Endothelial cell of umbilical vein (primary cell): Measurements from ENCODE around the gene PHLPP1. TPM values are rescaled to one million over a fixed set of nuclear protein-coding genes. Genes with fewer than 3 reads are reported as not detected.
A peak's percentile ranks its signal among the peaks of the same experiment; 100 is the strongest.

Experiments used
- BruUV-seq: library from RNA; stranded (reverse); fragments of 400-500 nt; replicated peaks from 2 replicates; lab custom pipeline; 2021; lab: Mats Ljungman, UMichigan
- CTCF ChIA-PET: fragments of 300-600, 350-600 bp; sonication (Branson Sonifier 250); formaldehyde crosslinking; loops from one replicate; lab custom pipeline; 2021; ENCODE audit warnings: antibody characterized with exemption, inconsistent platforms; lab: Charles Lee
- POLR2A ChIA-PET: fragments of 300-600, 350-600 bp; sonication (Branson Sonifier 250); formaldehyde crosslinking; loops from one replicate; lab custom pipeline; 2021; ENCODE audit warnings: antibody characterized with exemption, inconsistent platforms; lab: Charles Lee
- DNase-seq: peaks from one replicate; pipeline ENCODE4 v3.0.0-alpha.2; 2011; ENCODE audit warnings: low read depth, low spot score
- FAIRE-seq: peaks from 2 replicates; lab custom pipeline; 2011; peaks lifted over from hg19 to GRCh38; lab: Jason Lieb, UNC
- H2AFZ ChIP-seq: 2 replicates; pipeline ENCODE4 v1.6.0; 2012; ENCODE audit warnings: low read depth, low read length, control low read depth, inconsistent platforms
- H3K27ac ChIP-seq: 2 replicates; pipeline ENCODE4 v1.5.1; 2011; ENCODE audit warnings: low read depth, mild to moderate bottlenecking, control low read depth, low read length, moderate library complexity; ENCODE audit not compliant: insufficient read depth
- H3K27me3 ChIP-seq, 2 experiments: 2 replicates each; pipeline versions ENCODE4 v1.6.0 to v1.6.1; 2011; ENCODE audit warnings: low read length in 2 of 2, mixed read lengths in 1 of 2; ENCODE audit not compliant: control insufficient read depth in 2 of 2, insufficient read depth in 2 of 2
- H3K36me3 ChIP-seq, 2 experiments: 2 replicates in 1 of 2; 3 replicates in 1 of 2; pipeline ENCODE4 v1.5.1; 2011; ENCODE audit warnings: low read length in 2 of 2, mild to moderate bottlenecking in 1 of 2, moderate library complexity in 1 of 2; ENCODE audit not compliant: control insufficient read depth in 2 of 2, insufficient read depth in 2 of 2; ENCODE audit errors: extremely low read depth in 1 of 2
- H3K4me1 ChIP-seq: 3 replicates; pipeline ENCODE4 v1.5.1; 2011; ENCODE audit warnings: mild to moderate bottlenecking, low read length; ENCODE audit not compliant: control insufficient read depth, insufficient read depth; ENCODE audit errors: extremely low read depth
- H3K4me2 ChIP-seq: 2 replicates; pipeline ENCODE4 v1.6.1; 2011; ENCODE audit warnings: low read length, control low read depth, mixed read lengths; ENCODE audit not compliant: insufficient read depth
- H3K4me3 ChIP-seq, 3 experiments: fragments of 200-600 bp in 1 of 3; sonication (generic), shearing (Covaris generic) in 1 of 3; replicated peaks in 1 of 3; 2 replicates each; pipeline ENCODE4 v1.5.1; 2011 to 2016; ENCODE audit warnings: control low read depth in 3 of 3, low read length in 3 of 3, mild to moderate bottlenecking in 2 of 3, inconsistent platforms in 1 of 3, low read depth in 1 of 3, moderate library complexity in 1 of 3; ENCODE audit not compliant: insufficient read depth in 1 of 3
- H3K79me2 ChIP-seq: 2 replicates; pipeline ENCODE4 v1.6.0; 2012; ENCODE audit warnings: low read length, inconsistent platforms; ENCODE audit not compliant: control insufficient read depth, insufficient read depth
- H3K9ac ChIP-seq: replicated peaks from 2 replicates; pipeline ENCODE3; 2011; ENCODE audit warnings: low read length, control low read depth; ENCODE audit not compliant: insufficient read depth; ENCODE audit errors: extremely low read depth
- H3K9me1 ChIP-seq: replicated peaks from 3 replicates; pipeline ENCODE4 v1.6.0; 2011; ENCODE audit warnings: mild to moderate bottlenecking, low read length; ENCODE audit not compliant: control insufficient read depth, insufficient read depth; ENCODE audit errors: extremely low read depth
- H3K9me3 ChIP-seq: replicated peaks from 2 replicates; pipeline ENCODE4 v1.5.1; 2012; ENCODE audit warnings: low read length, inconsistent platforms; ENCODE audit not compliant: control insufficient read depth, insufficient read depth
- H4K20me1 ChIP-seq: replicated peaks from 2 replicates; pipeline ENCODE3; 2011; ENCODE audit warnings: mild to moderate bottlenecking, low read length; ENCODE audit not compliant: control insufficient read depth, insufficient read depth; ENCODE audit errors: extremely low read depth
- CTCF ChIP-seq, 2 donors: IDR thresholded peaks; 1 replicate in 1 of 2; 2 replicates in 1 of 2; pipeline ENCODE4 v1.5.1; 2011; ENCODE audit warnings: low read length in 2 of 2, mild to moderate bottlenecking in 2 of 2, moderate library complexity in 2 of 2, control low read depth in 1 of 2, inconsistent platforms in 1 of 2, low read depth in 1 of 2; ENCODE audit not compliant: insufficient read depth in 1 of 2; ENCODE audit errors: extremely low read depth in 1 of 2
- EZH2 ChIP-seq: IDR thresholded peaks from 2 replicates; pipeline ENCODE4 v1.6.1; 2012; ENCODE audit warnings: borderline replicate concordance, low read depth, mild to moderate bottlenecking, moderate library complexity, low read length, inconsistent platforms; ENCODE audit not compliant: severe bottlenecking
- FOS ChIP-seq: IDR thresholded peaks from 2 replicates; pipeline ENCODE4 v1.6.1; 2011; ENCODE audit warnings: mild to moderate bottlenecking, low read length, moderate library complexity, borderline replicate concordance; ENCODE audit not compliant: insufficient read depth
- GATA2 ChIP-seq: IDR thresholded peaks from 2 replicates; pipeline ENCODE4 v1.7.0; 2011; ENCODE audit warnings: low read depth, mild to moderate bottlenecking, moderate library complexity, mixed read lengths, low read length; ENCODE audit not compliant: insufficient read length, insufficient read depth
- JUN ChIP-seq: IDR thresholded peaks from 2 replicates; pipeline ENCODE4 v1.6.1; 2011; ENCODE audit warnings: borderline replicate concordance, low read depth; ENCODE audit not compliant: insufficient read length, insufficient read depth
- MAX ChIP-seq: IDR thresholded peaks from 2 replicates; pipeline ENCODE4 v1.6.1; 2011; ENCODE audit not compliant: insufficient read depth, insufficient read length
- MYC ChIP-seq: IDR thresholded peaks from one replicate; pipeline ENCODE4 v1.6.1; 2011; ENCODE audit warnings: mild to moderate bottlenecking, low read depth, low read length
- POLR2A ChIP-seq: IDR thresholded peaks from 2 replicates; pipeline ENCODE4 v1.6.1; 2012; ENCODE audit warnings: low read depth, mild to moderate bottlenecking, control low read depth, low read length
- POLR2AphosphoS5 ChIP-seq: IDR thresholded peaks from 2 replicates; pipeline ENCODE4 v1.6.1; 2012; ENCODE audit warnings: low read depth, mild to moderate bottlenecking, control low read depth, low read length, moderate library complexity; ENCODE audit not compliant: insufficient read depth
- dilution Hi-C: fragments of 300-500 bp; cut with MboI; formaldehyde crosslinking; loops from one replicate; pipeline ENCODE4 v1.15.0; 2019; ENCODE audit warnings: low sequenced_read_pairs; ENCODE audit not compliant: extremely low pct_ligation_motif_present
- intact Hi-C: fragments of 100-400 bp; cut with micrococcal nuclease; formaldehyde crosslinking; loops from one replicate; pipeline ENCODE4 v1.10.0; 2022
- polyA plus RNA-seq, 4 experiments: library from polyadenylated mRNA; depleted of rRNA in 3 of 4; stranded (reverse) in 3 of 4; unstranded in 1 of 4; fragments of >200 nt; gene quantifications; 2 replicates each; pipeline versions ENCODE4 v1.2.1 to v1.2.3, GENCODE V29; 2011 to 2012; ENCODE audit warnings: missing spikeins in 1 of 4
- total RNA-seq: library from RNA; stranded (reverse); gene quantifications from 2 replicates; pipeline ENCODE4 v1.2.3, GENCODE V29; 2021

PHLPP1 gene
- total and polyA plus RNA-seq, 2 donors (not counting 3 experiments of a cell fraction or from before 2014, with no cell fraction given), result 4.0 to 10.8 TPM

- Histone ChIP-seq H3K9ac (no peak overlapping the region), H3K79me2 (no peaks in the 10 kb centered on the region), H2AFZ (no peak overlapping the region), H3K27me3 (no peaks in the 10 kb centered on the region), H3K4me2 (no peak overlapping the region), H3K4me1 (peaks cover 6% of the 10 kb centered on the region), H4K20me1 (no peaks in the 10 kb centered on the region), H3K4me3 (no peak overlapping the region), H3K9me1 (no peaks in the 10 kb centered on the region), H3K27ac (no peak overlapping the region), H3K36me3 (peaks cover 0 to 6% of the 10 kb centered on the region in 2 experiments), H3K9me3 (no peaks in the 10 kb centered on the region)
- intact Hi-C loops, result no loop called here
- POLR2A ChIA-PET, result no interaction called here
- no TSS peak for BruUV-seq
- FAIRE-seq (peak; percentile 77), DNase-seq (peak; percentile 25)
- dilution Hi-C loops, result no loop called here
- CTCF ChIA-PET, result interaction anchor here (0.6 to 1.8 kb wide), 6 partner anchors 24 to 391 kb away, joined by 3 to 7 read pairs (median 4); partner anchors contain the start of gene PHLPP1
- TF ChIP-seq JUN (no peak), EZH2 (no peak), GATA2 (no peak)
These were observed 262.2 kb downstream of the PHLPP1 start for GRCh38 chr18:62977512-62977911.

GRCh38 chr18:62978251-62979049 lies 263.1 kb downstream of the PHLPP1 start:
- Histone ChIP-seq H3K9me1 (no peaks in the 10 kb centered on the region), H3K4me2 (no peak overlapping the region), H3K27ac (no peak overlapping the region), H3K27me3 (no peaks in the 10 kb centered on the region), H3K36me3 (peaks cover 0 to 6% of the 10 kb centered on the region in 2 experiments), H3K4me1 (peaks cover 6% of the 10 kb centered on the region), H3K4me3 (no peak overlapping the region), H2AFZ (no peak overlapping the region), H4K20me1 (no peaks in the 10 kb centered on the region), H3K9me3 (no peaks in the 10 kb centered on the region), H3K9ac (no peak overlapping the region), H3K79me2 (no peaks in the 10 kb centered on the region)
- intact Hi-C loops, result no loop called here
- dilution Hi-C loops, result no loop called here
- POLR2A ChIA-PET, result no interaction called here
- TF ChIP-seq GATA2 (no peak), JUN (no peak), POLR2AphosphoS5 (no peak), EZH2 (no peak), MAX (no peak), POLR2A (no peak), CTCF (IDR thresholded peaks at IDR 0.05; ENCODE audit: extremely low read depth in 1 of 2, insufficient read depth in 1 of 2, low read depth in 1 of 2, low read length in 2 of 2) (no peak), MYC (no peak), FOS (no peak)
- CTCF ChIA-PET, result interaction anchor here (0.6 to 4.9 kb wide), 8 partner anchors 17 to 392 kb away, joined by 3 to 106 read pairs (median 4); partner anchors contain the start of gene PHLPP1
- BruUV-seq, result no TSS peak
- DNase-seq, result no peak
- FAIRE-seq, result no peak
